Stimulated activated CD8-positive, alpha-beta memory T cell treated with anti-CD3 and anti-CD28 coated beads, Interleukin-2, amount 100 ng/mL, for 48 hours (primary cell): ENCODE data around the gene KRT35.
"Not testable (repeated sequence)": the region's sequence is repeated elsewhere in the genome, so short reads cannot be mapped to it uniquely, and the experiment has no call there.

ENCODE experiments used
- DNase-seq, 2 donors: peaks; one replicate each; pipeline ENCODE4 v3.0.0-alpha.2; 2020; ENCODE audit warnings: low read depth in 2 of 2

Gene KRT35

GRCh38 chr17:41457676-41458075, 23.3 kb downstream of the KRT35 start:
- DNase-seq: no peak

- DNase-seq: no peak
Observed at GRCh38 chr17:41456204-41456603, 24.7 kb downstream of the KRT35 start.

DNA sequence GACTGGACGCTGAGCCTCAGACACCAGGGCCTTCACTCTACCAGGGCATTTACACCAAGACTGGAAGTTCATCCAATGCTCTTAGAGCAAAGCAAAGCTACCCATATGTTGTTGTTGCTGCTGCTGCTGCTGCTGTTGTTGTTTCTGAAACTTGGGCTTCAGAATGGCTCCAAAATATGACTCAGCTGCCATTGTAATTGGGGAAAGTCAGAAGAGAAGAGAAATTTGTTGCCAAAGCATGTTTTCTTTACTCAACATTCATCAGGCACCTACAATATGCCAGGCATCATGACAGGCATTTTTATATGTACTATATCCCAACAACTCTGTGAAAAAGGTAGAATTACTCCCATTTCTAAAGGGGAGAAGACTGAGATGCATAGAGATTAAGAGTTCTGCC, 25.7 kb downstream of the KRT35 start:
- no peak for DNase-seq

GRCh38 chr17:41453066-41453465, 27.9 kb downstream of the KRT35 start:
- DNase-seq: no peak

GRCh38 chr17:41452281-41452680, 28.7 kb downstream of the KRT35 start:
- no peak for DNase-seq

GRCh38 chr17:41451154-41451728, 29.7 kb downstream of the KRT35 start:
- DNase-seq: no peak

DNA sequence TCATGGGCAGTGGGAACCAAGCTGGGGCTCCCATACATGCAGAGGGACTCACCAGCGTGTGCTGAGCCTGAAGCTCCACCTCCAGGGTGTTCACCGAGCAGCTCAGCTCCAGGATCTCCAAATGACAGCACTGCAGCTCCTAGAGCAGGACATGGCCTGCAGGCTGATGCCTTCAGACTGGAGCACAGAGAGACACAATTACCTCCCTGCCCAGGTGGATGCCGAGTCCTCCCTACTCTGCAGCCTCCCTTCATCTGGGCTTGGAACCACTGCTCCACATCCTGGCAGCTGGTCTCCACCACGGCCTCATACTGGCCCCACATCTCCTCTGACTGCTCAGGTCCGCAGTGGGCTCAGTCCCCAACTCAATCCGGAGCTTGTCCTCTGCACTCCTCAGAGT, 31.9 kb downstream of the KRT35 start:
- no peak for DNase-seq

GRCh38 chr17:41448506-41448905, 32.4 kb downstream of the KRT35 start:
- no peak for DNase-seq

- DNase-seq: no peak
Observed at GRCh38 chr17:41446806-41447205, 34.1 kb downstream of the KRT35 start.

DNA sequence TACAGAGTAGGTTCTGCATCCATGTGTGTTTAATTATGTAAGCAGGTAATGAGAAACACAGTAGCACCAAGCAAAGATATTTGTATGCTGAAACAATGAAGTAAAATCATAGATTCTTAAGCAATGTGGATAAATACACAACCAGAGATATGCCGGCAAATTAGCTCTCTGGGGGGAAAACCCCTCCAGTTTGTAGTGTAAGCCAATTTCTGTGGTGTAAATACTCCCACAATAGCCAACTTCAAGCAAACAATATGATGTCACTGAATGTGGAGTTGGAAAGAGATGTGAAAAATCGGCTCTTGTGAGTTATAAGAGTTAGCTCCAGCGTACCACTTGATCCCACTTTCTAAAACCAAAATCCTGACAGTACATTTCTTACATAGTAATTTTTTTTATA, 36.3 kb downstream of the KRT35 start:
- DNase-seq: no peak

GRCh38 chr17:41444186-41444585, 36.8 kb downstream of the KRT35 start:
- no peak for DNase-seq

DNA sequence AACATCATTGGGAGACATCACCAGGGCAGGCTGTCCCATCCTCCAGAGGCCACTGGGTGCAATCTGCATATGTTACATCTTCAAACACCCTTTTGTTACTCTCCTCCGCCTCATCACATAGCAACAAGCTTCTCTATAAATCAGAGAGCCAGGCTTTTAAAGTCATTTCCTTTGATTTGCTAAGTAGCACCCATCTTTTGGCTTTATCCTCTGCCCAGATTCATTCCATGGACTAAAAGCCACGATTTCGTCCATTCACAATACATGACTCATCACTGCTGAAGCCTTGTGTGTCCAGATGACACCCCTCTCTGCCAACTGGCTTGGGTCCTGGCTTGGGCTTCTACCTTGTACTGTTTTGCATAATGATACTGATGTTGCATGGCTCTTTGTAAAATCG, 38.2 kb downstream of the KRT35 start:
- DNase-seq: no peak

DNA sequence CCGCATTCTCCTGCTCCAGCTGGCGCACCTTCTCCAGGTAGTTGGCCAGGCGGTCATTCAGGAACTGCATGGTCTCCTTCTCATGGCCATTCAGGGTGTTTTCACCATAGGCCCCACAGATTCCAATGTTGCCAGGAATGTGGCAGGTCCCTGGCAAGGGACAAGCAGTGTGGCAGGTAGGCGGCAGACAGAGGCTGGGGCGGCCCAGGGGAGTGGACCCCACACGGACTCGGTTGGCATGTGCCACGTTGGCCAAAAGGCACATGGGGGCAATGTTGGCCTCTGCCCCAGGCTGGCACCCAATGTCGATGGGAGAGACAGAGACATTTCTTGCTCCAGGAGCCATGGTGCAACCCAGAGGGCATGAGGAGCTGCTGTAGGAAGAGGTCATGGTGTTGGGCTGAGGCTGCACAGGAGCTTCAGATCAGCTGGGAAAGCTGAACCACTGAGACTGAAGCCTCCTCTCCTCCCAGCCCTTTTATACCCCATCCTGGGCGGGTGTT, 40.4 kb downstream of the KRT35 start, which contains the start of gene KRT38:
KRT38 (minus strand) TSS at position 453 of the 503 bp plus-strand sequence; CDS start at position 391, 62 bp downstream.
- DNase-seq: no peak

- DNase-seq: no peak
Observed at GRCh38 chr17:41439375-41439774, 41.6 kb downstream of the KRT35 start.

- DNase-seq: no peak
Observed at GRCh38 chr17:41437769-41438168, 43.2 kb downstream of the KRT35 start.

- no peak for DNase-seq
Observed at GRCh38 chr17:41437254-41437653, 43.7 kb downstream of the KRT35 start.

- no peak for DNase-seq
Observed at GRCh38 chr17:41434415-41434814, 46.5 kb downstream of the KRT35 start.

GRCh38 chr17:41434005-41434404, 46.9 kb downstream of the KRT35 start:
- DNase-seq: no peak

DNA sequence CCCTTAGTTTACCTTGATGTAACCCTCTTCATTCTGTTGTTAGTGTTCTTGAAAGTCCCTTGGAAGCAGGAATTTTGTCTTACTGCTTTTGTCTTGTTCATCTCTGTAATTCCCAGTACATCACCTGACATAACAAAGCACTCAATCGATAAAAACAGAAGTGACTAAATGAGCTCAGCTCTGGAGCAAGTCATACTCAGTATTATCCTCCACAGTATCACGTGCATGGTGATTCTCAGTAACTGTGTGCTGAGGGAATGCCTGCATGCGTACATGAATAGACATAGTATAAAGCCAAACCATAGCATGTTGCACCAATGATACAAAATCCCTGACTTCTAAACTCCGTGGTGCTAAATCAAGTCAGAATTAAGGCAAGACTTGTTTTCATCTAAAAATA, 47.4 kb downstream of the KRT35 start:
- DNase-seq: no peak

DNA sequence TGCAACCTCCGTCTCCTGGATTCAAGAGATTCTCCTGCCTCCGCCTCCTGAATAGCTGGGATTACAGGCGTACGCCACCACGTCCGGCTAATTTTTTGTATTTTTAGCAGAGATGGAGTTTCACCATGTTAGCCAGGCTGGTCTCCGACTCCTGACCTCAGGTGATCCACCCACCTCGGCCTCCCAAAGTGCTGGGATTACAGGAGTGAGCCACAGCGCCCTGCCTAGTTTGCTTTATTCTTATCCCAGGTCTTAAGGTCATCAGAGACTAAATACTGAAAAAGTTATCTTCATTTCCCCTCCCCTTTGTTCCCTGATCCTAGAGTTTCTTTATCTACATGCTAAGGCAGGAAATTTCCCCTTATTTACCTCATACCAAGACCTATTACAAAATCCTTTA, 50.6 kb downstream of the KRT35 start:
- DNase-seq: not testable (repeated sequence)

- no peak for DNase-seq
Observed at GRCh38 chr17:41429667-41430066, 51.3 kb downstream of the KRT35 start.

DNA sequence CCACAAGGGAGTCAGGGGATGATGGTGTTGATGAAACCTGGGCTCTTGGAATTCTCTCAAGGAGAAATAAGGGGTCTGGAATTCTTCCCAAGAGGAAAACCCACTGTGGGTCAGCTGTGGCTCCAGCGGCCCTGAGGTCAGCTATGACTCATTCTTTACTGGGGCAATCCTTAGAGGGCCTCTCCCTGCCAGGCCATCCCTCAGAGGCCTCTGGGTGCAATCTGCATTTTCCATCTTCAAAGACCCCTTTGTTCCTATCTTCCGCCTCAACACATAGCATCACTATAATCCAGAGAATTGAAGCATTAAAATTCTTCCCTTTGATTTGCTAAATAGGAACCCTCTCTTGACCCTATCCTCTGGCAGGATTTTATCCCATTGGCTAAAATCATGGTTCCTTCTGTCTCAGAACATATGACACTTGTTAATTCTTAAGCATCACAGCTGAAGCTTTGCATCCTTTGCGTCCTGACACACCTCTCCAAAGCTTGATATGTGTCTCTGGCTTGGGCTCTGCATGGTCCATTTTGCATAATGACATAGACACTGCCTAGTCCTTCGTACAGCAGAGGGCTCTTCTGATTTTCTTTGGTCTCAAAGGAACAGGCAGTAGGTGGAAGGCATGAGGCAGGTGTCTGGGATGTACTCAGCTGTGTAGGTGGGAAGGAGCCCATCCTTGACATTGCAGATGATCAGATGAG, 52.2 kb downstream of the KRT35 start:
- DNase-seq: no peak
